HG02870 (cell line): ENCODE data around the gene ATP5MK.
"Not testable (repeated sequence)": the region's sequence is repeated elsewhere in the genome, so short reads cannot be mapped to it uniquely, and the experiment has no call there.

Experiments
- ATAC-seq: cut with Tn5 transposase; IDR thresholded peaks from one replicate; pipeline ENCODE4 v1.9.1; 2021; ENCODE audit warnings: mild to moderate bottlenecking, moderate library complexity; ENCODE audit not compliant: unreplicated experiment

ATP5MK gene, protein sequence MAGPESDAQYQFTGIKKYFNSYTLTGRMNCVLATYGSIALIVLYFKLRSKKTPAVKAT

DNA sequence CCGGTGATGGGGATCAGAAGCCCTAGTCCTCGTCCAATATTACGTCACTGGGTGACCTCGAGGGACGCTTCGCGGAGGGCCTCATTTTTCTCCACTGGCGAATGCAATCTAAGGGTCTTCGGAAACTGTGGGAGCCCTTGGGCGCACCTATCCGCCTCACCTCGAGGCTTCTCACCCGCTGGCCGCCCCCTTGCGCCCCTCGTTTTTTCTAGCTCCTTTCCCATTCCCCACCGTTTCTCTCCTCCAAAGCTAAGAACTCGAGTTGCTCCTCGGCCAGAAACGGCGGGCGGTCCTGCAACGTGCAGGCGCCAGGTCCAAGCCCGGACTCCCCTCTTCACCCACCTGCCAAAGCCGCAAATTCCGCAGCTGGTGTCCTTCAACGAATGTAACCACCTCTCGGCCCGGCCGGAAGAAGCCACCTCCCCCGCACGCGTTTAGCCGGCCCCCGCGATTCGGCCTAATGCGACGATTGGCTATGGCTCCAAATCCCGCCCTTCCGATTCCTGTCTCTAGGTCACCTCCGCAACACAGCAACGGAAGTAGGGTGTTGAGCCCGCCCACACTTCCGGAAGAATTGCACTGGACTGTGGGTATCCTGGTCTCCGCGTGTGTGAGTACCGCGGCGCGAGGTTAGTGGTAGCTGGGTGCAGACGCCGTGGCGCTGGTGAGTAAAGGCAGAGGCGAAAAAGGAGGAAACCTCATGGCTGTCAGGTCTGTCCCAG lies at the start of gene ATP5MK, which contains the start of gene PDCD11:
ATP5MK (minus strand) TSS at position 409 of the 722 bp plus-strand sequence. CDS start 4,018 bp downstream, outside the sequence.
PDCD11 (plus strand) TSS at position 560 of the 722 bp plus-strand sequence. CDS start 1,801 bp downstream, outside the sequence.
- ATAC-seq, result peak; percentile 99

GRCh38 chr10:103445366-103445765 lies 49.1 kb upstream of the ATP5MK start:
- no peak for ATAC-seq

GRCh38 chr10:103444478-103444877 lies 48.2 kb upstream of the ATP5MK start:
- no peak for ATAC-seq

DNA sequence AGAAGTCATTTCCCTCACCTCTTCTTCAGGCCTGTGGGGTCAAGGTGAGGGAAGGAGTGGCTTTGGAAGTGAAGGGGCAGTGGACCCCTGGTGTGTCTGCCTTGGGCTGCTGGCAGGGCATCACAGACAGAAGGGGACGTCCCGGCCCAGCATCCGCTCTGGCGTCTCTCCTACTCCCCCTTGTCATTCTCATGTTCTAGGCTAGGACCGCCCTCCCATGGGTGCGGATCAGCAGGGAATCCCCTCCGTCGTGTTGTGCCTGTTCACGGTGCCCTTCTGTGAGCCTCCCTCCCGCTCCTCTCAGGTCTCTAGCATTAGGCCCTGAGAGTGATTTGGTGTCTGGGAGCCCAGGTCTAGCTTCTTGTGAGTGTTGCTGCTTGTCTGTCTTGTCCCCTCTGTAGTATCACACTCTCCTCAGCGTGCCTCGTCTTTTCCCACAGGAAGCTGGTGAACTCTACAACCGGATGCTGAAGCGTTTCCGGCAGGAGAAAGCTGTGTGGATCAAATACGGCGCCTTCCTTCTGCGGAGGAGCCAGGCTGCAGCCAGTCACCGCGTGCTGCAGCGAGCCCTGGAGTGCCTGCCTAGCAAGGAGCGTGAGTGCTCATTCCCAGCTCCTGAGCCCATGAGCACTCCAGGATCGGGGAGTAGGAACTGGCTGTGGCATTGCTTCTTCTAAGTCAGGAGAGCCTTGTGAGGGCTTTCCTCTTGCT lies 47.4 kb upstream of the ATP5MK start:
- no peak for ATAC-seq

- no peak for ATAC-seq
Measured at GRCh38 chr10:103442031-103442461, 45.8 kb upstream of the ATP5MK start.

DNA sequence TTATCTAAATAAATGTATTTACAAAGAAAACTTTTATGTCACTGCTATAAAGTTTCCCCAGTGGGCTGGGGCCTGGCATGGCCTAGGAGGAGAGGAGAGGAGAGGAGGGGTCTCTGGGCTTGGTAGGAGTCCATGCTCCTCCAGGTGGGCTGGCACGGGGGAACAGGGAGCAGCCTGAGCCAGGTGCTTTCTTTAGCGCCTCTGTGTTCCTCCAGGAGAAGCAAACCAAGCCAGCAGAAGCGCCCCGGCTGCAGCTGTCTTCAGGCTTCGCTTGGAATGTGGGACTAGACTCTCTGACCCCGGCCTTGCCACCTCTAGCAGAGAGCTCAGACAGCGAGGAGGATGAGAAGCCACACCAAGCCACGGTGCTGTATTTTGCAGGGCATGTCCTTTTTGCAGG lies 45.3 kb upstream of the ATP5MK start:
- ATAC-seq, result no peak

DNA sequence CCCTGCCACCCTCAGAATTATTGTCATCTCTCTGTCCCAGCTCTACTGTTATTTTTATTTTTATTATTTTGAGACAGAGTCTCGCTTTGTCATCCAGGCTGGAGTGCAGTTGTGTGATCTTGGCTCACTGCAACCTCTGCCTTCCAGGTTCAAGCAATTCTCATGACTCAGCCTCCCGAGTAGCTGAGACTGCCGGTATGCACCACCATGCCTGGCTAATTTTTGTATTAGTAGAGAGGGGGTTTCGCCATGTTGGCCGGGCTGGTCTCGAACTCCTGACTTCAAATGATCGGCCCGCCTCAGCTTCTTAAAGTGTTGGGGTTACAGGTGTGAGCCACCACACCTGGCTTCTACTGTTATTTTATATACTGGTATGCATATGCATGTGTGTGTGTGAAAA lies 44.9 kb upstream of the ATP5MK start:
- no peak for ATAC-seq

GRCh38 chr10:103440416-103440815 lies 44.1 kb upstream of the ATP5MK start:
- ATAC-seq, result no peak

- ATAC-seq, result no peak
Measured at GRCh38 chr10:103439776-103440175, 43.5 kb upstream of the ATP5MK start.

DNA sequence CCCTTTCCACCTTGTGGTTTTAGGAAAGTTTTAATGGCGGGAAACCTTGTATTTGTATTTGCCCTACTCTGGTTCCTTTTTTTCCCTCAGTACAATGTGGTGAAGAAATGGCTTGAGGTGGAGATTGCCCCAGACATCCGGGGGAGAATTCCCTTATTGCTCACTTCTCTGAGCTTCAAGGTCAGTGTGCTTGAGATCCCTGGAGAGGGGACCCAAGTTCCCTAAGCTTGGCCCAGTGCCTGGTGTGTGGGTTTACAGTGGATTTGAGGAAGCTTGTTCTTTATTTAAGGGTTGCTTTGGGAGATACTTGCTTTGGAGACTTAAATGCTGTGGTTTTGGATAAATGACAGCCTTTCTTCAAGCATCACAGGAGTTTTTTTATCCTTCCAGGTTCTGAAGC lies 37.6 kb upstream of the ATP5MK start:
- ATAC-seq, result no peak

- ATAC-seq, result no peak
Measured at GRCh38 chr10:103431902-103432301, 35.6 kb upstream of the ATP5MK start.

GRCh38 chr10:103429647-103430046 lies 33.4 kb upstream of the ATP5MK start:
- no peak for ATAC-seq

GRCh38 chr10:103428989-103429643 lies 32.8 kb upstream of the ATP5MK start:
- no peak for ATAC-seq

DNA sequence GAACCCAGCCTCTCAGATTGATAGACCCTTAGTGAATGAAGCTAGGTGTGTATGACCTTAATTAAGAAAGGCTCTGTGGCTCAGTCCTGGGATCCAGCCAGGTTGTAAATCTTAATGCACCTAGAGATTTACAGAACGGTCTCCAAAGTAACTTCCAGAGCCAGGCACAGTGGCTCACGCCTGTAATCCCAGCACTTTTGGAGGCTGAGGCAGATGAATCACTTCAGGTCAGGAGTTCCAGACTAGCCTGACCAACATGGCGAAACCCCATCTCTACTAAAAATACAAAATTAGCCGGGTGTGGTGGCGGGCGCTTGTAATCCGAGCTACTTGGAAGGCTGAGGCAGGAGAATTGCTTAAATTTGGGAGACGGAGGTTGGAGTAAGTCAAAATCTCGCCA lies 31.6 kb upstream of the ATP5MK start:
- ATAC-seq, result no peak

GRCh38 chr10:103423748-103424147 lies 27.5 kb upstream of the ATP5MK start:
- no peak for ATAC-seq

- no peak for ATAC-seq
Measured at GRCh38 chr10:103419101-103419500, 22.8 kb upstream of the ATP5MK start.

DNA sequence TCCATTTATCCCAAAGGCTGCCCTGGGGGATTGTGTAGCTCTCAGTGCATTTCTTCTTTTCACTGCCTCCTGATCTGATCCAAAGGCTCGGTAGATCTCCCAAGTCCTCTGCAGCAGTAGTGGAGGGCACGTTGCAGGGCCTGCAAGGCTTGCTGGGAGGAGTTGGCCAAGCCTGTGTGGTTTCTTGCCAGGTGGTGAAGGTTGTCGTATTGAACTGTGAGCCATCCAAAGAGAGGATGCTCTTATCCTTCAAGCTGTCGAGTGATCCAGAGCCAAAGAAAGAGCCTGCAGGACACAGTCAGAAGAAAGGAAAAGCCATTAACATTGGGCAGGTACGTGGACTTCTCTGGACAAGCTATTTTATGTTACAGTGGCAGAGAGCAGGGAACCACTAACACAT lies 21.3 kb upstream of the ATP5MK start:
- ATAC-seq, result no peak

GRCh38 chr10:103417148-103417469 lies 20.8 kb upstream of the ATP5MK start:
- ATAC-seq, result not testable (repeated sequence)

GRCh38 chr10:103416436-103417147 lies 20.3 kb upstream of the ATP5MK start:
- no peak for ATAC-seq

GRCh38 chr10:103415581-103415980 lies 19.3 kb upstream of the ATP5MK start:
- no peak for ATAC-seq

GRCh38 chr10:103413564-103413963 lies 17.3 kb upstream of the ATP5MK start:
- ATAC-seq, result no peak
